Hippocampal formation (tissue), 2 donors: ENCODE measurements around the gene RINL.
"Not testable (repeated sequence)": the region's sequence is repeated elsewhere in the genome, so short reads cannot be mapped to it uniquely, and the experiment has no call there.

Experiments
- DNase-seq, 2 donors: peaks; one replicate each; lab custom pipeline; 2025; lab: John Stamatoyannopoulos, UW

The RINL gene

DNA sequence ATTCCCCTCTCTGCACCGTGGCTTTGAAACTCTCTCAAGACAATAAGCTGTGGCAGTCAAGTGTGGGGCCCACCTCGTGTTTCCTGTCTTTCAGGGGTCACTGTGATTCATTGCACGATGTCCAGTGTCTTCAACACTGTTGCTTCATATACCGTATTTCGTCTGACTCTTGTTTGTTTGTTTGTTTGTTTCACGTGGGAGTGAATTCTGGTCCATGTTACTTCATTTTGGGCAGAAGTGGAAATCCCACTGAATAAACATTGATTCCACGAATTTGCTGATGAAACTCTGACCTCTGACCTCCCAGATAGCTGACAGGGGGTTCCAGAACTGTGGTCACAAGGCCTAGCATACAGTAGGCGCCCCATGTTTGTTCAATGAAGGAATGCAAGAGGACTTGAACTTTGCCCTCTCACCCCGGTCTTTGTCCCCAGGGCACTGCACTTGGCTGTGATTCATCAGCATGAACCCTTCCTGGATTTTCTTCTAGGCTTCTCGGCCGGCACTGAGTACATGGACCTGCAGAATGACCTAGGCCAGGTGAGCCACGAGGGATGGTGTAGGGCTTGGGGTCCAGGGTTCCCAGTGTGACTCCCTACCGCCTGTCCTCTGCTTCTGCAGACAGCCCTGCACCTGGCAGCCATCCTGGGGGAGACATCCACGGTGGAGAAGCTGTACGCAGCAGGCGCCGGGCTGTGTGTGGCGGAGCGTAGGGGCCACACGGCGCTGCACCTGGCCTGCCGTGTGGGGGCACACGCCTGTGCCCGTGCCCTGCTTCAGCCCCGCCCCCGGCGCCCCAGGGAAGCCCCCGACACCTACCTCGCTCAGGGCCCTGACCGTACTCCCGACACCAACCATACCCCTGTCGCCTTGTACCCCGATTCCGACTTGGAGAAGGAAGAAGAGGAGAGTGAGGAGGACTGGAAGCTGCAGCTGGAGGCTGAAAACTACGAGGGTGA is 26.8 kb upstream of the RINL start:
- DNase-seq, result no peak

DNA sequence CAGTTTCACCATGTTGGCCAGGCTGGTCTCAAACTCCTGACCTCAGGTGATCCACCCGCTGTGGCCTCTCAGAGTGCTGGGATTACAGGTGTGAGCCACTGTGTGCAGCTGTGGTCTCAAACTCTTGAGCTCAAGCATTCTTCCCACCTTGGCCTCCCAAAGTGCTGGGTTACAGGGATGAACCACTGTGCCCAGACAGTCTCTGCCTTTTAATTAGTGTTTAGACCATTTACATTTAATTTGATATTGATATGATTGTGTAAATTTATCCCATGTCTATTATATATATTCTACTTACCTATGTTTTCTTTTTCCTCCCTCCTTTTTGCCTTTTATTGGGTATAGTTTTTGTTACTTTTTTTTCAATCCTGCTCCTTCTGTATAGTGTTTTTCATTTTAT is 23.6 kb upstream of the RINL start:
- no peak for DNase-seq

DNA sequence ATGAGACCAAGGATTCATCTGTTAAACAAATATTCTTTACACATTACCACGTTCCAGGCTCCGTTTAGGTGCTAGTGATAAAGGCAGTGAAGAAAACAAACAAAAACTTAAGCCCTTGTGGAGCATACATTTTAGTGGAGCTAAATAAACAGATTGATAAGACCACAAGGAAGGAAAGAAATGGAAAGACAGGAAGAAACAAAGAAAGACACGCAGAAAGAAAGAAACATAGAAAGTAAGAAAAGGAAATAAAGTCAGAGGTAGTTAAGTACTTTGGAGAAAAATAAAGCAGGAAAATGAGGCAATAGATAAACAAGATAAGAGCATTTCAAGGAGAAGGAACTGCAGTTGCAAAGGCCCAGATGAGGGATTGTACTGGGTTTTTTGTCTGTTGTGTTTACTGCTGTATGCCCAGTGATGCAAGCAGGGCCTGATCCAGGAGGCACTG is 22.7 kb upstream of the RINL start:
- no peak for DNase-seq

DNA sequence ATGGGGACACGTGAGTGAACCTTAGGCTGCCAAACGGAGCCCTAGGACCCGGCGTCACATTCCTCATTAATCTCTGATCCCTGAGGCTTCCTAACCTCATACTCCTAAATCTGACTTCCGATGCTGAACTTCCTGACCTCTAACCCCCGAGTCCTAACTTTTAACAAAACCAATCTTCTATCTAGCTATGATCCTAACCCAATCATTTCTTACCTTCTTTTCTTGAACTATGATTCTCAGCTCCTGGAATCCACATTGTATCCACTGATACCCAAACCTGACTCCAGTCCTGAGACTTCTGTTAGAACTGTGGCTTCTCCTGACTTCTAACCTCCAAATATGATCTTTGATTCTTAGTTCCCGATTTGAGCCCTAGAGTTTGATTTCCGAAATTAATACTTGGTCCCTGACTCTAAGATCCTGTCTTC is 22.1 kb upstream of the RINL start:
- DNase-seq, result peak in 1 of 2 donors; percentile 45

DNA sequence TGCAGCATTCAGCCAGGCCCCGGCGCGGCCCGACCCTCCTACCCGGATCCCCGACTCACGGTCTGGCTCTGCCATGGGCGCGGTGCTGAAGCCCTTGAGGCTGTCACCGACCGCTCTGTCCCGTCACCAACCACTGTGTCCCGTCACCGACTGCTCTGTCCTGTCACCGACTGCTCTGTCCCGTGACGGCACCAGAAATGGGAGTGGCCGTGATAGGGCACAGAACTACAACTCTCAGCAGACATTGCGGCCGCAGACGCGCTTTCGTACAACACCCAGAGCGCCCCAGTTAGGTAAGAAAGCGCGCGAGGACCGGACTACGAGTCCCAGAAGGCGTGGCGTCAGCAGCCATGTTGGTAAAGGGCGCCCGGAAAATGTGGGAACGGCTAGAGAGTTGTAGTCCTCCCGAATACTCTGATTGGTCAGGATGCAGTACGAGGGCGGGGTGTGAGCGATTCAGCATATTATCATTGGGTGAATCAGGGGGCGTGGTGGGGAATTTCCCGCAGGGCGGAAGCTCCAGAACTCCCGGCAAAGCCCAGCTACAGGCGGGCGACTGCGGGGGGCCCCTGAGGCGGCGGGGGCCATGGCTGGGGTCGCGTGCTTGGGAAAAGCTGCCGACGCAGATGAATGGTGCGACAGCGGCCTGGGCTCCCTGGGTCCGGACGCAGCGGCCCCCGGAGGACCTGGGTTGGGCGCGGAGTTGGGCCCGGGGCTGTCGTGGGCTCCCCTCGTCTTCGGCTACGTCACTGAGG is 21.5 kb upstream of the RINL start, which contains the start of the genes NFKBIB and SIRT2:
TSS of gene NFKBIB (plus strand) at position 523 of the 755 bp plus-strand sequence. CDS start at position 587, 64 bp downstream.
TSS of gene SIRT2 (minus strand) at position 172 of the 755 bp plus-strand sequence. CDS start at position 75, 97 bp downstream.
- DNase-seq, result peak; percentile 100

DNA sequence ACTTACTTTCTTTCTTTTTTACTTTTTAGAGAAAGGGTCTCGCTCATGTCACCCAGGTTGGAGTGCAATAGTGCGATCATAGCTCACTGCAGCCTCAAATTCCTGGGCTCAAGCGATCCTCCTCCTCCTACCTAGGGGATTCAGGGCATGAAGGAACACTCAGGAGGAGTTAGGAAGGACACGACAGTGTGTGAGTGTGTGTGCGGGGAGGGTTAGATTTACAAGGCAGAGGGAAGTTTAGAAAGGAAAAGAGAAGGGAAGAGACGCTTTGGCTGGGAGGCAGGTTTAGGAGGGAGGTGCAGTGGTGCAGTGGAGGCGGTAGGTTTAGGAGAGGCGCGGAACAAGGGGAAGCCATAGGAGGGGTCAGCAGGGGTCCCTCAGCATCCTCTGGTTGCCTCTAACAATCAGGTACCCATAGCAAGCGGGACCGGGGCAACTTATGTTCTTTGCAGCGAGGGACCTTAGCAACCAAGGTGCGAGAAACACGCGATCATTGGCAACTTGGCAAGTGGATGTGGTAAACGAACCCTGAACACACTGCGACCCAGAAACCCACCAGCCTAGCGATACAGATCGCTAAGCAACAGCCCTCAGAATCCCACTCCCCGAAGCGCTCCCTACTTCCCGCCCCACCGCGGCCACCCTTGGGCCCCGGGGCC is 20.8 kb upstream of the RINL start:
- DNase-seq, result no peak

DNA sequence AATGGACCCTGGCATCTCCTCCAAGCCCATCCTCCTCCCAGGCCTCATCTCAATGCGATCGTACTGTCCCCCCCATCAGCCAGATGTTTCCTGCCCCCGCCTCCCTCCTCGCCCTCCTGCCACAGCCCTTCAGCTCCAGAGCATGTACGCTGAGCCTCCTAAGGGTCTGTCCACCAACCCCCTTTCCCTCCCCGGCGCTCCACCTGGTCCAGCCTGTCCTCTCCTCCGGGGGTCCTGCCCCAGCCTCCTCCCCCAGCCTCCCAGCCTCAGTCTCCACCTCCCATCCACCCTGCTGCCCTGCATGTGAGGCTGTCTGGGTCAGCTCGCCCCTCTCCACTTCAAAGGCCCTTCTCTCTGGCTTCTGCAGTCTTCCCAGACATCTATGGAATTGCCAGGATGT is 16.9 kb upstream of the RINL start:
- no peak for DNase-seq

DNA sequence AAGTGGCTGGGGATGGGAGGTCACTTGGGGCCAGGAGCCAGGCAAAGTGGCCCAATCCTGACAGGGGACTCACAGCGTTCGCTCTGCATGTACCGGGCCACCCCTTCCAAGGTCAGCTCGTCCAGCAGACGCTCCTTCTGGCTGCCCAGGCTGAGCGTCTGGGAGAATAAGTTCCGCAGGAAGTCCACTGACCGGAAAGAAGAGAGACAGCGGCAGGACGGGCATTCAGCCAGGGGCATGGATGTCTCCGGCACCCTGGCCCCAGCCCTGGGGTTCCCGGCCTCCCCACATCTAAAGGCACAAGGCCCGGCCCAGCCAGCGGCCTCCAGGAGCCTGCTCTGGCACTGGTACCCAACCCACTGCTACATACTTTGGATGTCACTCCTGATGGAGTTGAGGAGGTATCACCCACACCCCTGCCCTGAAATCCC is 15.3 kb upstream of the RINL start:
- peak in 1 of 2 donors; percentile 4 for DNase-seq

DNA sequence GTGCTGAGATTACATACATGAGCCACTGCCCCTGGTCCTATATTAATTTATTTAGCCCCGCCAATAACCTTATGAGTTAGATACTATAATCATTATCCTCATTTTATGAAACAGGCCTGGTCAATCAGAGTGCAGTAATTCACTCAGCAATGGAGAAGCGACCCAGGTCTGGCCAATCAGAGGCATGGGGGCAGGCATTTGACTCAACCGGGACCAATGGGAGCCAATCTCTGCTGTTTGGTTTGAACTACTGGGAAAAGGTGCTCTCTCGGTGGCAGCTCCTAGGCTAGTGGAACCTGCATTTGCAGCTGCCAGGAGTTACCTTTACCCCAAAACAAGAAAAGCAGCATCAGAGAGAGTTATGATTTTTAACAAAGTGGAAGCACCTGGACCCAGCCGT is 14.8 kb upstream of the RINL start:
- no peak for DNase-seq

DNA sequence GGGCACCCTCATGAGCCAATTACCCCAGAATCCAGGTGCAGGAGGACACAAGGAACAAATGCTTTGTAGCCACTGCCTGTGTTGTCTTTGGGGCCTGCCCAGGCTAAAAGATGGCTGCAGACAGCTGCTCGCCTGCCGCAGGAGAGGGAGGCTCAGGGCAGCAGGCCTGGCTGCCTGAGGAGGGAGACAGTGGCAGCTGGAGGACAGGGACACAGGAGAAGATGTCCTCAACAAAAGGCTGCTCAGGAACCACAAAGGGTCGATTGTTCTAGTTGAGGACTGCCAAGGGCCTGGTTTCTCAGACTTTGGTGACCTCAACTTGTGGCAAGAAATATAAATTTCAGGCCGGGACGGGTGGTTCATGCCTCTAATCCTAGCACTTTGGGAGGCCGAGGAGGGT is 13.7 kb upstream of the RINL start:
- DNase-seq, result peak; percentile 62 to 72

DNA sequence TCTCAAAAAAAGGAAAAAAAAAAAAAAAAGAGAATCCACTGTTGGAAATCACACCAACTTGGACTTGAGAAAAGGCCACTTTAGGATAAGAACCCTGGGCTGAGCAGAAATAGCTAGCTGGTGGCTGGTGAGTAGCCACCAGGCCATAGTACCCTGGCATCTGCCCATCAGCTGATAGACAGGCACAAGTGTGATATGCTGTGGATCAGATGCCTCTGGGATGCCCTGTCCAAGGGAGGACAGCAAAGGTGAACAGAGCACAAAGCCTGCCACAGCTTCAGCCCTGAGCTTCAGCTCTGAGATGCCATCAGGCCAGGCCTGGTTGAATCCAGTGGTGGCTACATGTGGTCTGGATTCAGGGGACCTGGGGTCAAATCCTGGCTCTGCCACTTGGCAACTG is 12.6 kb upstream of the RINL start:
- DNase-seq, result no peak

DNA sequence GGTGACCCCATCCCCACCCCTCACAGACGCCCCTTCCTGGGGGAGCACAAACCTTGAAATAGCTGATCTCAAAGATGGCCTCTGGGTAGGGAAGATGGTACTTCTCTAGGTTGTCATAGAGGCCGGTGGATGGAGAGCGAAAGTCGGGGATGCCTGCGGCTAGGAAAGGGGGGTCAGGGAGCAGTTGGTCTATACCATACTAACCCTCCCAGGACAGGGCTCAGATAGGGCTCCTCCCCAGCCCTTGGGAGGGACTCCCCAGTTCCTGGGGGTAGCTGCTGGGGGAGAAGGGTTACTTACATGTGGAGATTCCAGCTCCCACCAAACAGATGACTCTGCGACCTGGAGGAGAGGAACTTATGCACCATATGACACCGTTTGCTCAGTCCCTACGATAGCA is 11.7 kb upstream of the RINL start:
- no peak for DNase-seq

DNA sequence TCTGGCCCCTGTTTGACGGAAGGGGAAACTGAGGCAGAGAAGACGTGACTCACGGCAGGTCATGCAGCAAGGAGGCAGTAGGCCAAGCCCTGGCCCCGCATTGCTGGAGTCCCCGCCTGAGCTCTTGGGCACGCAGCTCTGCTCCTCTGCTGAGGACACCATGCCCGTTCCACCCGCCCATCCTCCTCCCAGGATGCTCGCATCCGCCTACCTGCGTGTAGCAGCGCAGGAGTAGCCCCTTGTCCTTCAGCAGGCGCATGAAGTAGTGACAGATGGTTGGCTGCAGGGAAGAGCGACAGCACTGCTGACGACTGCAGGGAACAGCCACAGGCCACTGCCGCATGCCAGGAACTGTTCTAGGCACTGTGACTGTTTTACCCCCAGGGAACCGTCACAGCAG is 10.8 kb upstream of the RINL start:
- DNase-seq, result no peak

DNA sequence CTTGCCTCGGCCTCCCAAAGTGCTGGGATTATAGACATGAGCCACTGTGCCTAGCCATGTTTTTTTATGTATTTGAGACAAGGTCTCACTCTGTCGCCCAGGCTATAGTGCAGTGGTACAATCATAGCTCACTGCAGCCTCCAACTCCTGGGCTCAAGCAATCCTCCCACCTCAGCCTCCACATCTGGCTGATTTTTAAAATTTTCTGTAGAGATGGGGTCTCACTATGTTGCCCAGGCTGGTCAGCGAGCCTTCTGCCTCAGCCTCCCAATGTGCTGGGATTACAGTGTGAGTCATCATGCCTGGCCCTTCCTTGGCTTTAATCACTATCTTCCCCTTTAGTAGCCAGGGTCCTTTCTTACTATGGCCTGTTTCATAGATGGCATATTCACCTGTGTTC is 6.6 kb upstream of the RINL start:
- DNase-seq, result not testable (repeated sequence)

DNA sequence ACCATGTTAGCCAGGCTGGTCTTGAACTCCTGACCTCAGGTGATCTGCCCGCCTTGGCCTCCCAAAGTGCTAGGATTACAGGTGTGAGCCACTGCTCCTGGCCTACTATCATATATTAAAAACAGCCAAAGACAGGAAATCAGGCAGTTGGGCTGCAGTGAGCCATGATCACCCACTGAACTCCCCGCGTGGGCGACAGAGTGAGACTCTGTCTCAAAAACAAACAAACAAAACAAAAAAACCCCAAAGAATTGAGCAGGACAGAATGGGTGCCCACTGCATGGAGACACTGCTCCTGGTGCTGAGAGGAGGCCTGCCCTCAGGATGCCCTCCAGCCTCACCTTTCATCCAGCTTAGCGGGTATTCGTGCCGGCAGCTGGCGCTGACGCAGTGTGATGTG is 5.2 kb upstream of the RINL start:
- DNase-seq, result no peak

DNA sequence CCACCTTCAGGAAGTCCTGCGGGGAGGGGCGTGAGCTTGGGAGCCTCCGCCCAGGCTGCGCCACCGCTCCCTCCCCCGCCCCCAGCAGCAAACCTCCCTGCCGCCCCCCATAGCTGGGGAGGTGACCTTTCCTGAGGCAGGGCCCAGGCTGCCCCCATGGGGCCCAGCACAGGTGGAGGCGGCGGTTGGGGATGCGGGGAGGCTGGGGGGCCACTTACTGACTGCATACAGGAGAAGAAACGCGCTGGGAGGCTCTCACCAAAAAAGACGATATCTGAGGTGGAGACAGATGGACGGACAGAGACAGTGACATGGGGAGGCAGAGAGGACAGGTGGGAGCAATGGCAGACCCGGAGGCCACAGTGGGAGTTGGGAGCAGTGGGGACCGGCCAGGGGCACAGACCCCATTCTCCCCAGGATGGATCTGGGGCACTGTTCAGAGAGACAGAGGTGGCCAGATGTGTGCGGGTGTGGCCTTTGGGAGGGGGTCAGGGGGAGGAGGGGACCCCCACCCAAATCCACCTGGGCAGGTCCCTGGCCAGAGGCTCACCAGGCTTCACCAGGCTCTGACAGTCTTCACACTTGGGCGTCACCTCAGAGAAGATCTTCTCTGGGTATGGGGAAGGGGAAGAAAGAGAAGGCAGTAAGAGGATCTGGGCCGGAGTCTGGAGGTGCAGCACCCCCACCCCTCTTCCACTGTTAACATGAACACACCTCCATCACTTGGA is 3.0 kb upstream of the RINL start:
- DNase-seq, result no peak

DNA sequence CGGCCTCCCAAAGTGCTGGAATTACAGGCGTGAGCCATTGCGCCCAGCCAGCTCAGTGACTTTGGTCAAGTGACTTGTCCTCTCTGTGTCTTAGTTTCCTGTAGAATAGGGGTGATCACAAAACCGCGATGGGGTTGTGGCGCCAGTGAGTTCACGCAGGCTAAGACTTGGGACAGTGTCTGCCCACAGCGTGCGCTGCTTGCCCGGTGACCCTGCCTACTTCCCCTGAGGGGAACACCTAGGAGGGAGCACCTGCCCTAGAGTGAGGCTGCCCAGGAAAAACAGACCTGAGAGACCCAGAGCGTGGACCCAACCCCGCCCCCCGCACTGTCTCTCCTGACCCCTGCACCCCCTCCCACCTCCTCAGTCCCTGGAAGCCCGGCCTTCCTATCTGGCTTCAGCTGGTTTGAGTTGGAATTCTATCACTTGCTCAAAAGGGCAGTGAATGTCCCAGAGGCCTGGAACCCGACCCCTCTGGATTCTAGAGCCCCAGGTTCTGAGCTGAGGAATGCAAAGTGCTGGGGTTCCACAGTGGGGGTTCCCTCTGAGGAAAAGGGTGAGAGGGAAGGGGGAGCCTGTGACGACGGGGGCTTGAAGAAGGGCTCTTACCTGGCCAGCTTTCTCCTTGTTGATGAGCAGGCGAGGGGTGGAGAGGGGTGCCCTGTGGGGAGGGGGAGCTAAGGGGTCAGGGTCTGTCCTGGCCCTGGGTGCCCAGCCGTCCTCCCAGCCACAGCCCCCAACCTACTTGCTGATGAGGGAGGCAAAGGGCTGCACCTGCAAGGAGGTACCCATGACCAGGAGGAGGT is 2.2 kb upstream of the RINL start:
- DNase-seq, result no peak

DNA sequence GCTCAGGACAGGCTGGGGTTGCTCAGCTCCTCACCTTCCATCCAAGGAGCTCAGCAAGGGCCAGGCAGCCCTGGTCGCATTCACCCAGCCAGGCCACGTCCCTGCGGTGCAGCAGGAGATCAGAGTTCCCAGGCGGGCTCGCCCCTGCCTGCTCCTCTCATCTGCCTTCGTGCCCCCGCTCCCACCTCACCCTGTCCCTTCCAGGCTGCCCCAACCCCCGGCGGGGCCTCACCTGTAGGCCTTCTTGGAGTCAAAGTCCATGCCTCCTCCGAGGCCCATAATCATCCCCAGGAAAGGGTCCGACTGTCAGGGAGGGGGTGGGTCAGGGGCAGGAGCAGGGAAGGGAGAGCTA is 1.3 kb upstream of the RINL start:
- DNase-seq, result no peak

DNA sequence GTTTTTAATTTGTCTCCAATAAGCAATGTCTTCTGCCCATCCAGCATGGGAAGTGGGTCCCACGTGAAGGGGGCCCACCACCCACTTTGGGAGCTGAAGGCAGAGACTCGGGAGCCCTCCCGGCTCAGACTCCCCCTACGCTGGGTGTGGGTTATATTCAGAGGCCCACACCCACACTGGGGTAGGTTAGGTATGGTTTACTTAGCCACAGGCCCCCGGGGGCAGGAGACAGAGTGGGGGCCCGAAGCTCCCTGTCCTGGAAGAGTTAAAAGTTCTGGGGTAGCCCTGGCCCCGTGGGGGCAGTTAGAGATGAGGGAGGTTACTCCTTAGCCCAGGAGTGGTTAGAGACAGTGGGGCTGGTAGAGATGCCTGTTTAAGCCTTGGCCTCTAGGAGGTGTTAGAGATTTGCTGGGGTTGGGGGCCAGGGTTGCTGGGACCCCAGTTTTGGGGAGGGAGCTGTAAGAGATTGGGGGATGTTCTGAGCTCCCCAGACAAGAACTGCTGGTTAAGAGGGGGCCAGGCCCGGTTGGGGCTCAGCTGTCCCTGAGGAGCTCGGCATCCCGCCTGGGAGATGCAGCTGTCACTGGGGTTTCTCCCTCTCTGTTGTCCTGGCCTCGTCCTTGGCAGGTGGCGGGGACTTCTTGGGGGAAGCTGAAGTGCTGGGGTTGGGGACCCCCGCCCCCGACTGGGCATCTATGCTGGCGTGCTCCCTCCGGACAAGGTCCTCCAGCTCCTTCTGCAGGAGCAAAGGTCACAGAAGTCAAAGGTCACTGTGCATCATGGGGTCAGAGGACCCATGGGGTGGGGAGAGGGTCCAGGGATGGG is 712 bp upstream of the RINL start:
- DNase-seq, result no peak
